ENCODE data around the gene MYO1D.

MYO1D gene

DNA sequence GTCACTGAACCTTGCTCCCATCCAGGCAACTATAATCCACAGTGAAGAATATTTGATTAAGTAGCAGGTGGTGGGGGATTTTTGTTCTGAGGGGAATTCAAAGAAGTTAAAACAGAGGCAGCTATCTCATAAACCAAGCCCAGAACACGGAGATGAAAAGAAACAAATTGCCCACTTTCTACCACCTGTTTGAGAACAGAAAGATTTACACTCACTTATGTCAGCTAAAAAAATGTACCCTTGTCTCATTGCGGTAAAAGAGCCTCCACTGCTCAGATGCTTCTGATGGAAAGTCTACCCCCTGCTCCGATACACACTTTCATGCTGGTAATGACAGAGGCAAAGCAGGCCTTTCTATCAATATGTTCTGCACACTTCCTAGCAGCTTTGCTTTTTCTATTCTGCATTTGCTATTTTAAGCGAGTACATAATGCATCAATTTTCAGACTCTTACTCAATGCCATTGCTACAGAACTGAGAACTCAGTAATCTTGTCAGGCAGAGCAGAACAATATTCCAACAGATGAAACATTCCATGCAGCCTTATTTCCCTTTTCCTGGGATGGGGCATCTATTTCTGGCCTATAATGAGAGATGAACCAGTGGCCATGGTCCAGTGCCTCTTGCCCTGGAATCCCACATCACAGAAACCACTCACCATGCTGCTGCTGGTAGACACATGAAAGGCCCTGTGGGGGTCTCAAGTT lies 361.1 kb downstream of the MYO1D start:
- no peak overlapping the region for H3K4me3 ChIP-seq (ENCODE audit: low read length)
- peak; percentile 89 for DNase-seq (ENCODE audit: low read depth, low spot score)

GRCh38 chr17:32514606-32515005 lies 362.3 kb downstream of the MYO1D start:
- no peak for DNase-seq (ENCODE audit: low read depth, low spot score)
- no peak overlapping the region for H3K4me3 ChIP-seq (ENCODE audit: low read length)

GRCh38 chr17:32513579-32513978 lies 363.3 kb downstream of the MYO1D start:
- H3K4me3 ChIP-seq (ENCODE audit: low read length): no peak overlapping the region
- DNase-seq (ENCODE audit: low read depth, low spot score): no peak

GRCh38 chr17:32512328-32512727 lies 364.6 kb downstream of the MYO1D start:
- DNase-seq (ENCODE audit: low read depth, low spot score): no peak
- H3K4me3 ChIP-seq (ENCODE audit: low read length): no peak overlapping the region

DNA sequence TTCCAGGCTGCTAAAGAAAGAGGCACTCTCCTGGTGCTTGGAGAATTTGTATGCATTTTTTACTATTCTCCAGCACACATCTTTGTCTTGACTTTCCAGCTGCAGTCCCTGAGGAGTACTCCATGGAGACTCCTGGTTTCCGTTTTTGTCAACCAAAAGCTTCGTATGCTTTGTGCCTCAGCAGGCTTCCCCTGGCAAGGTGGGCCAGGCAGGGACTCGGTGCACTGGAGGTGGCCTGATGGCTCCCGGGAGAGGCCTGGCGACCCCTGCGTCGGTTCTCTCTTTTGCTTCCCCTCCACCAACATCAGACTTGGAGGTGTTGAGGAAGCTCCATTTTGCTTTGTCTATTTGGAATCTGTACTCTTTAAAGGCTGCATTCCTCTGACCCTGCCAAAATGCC lies 366.5 kb downstream of the MYO1D start:
- no peak overlapping the region for H3K4me3 ChIP-seq (ENCODE audit: low read length)
- no peak for DNase-seq (ENCODE audit: low read depth, low spot score)

DNA sequence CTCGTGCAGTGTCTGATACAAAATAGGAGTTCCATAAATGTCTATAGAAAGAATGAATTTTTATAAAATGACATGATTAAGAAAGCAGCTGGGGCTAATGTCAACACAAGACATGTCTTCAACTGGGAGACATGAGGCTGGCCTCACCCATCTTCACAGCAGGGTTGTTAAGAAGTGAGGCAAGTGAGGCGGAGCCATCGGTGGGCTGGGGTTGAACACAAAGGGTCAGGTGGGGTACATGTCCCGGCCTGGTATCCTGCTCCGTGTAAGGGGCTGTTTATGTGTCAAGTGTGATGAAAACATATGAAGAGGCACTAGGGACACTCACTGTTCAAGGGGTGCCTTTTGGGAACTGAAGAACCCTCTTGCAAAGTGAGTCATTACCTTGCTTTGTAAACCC lies 368.0 kb downstream of the MYO1D start:
- H3K4me3 ChIP-seq (ENCODE audit: low read length): no peak overlapping the region
- DNase-seq (ENCODE audit: low read depth, low spot score): no peak

DNA sequence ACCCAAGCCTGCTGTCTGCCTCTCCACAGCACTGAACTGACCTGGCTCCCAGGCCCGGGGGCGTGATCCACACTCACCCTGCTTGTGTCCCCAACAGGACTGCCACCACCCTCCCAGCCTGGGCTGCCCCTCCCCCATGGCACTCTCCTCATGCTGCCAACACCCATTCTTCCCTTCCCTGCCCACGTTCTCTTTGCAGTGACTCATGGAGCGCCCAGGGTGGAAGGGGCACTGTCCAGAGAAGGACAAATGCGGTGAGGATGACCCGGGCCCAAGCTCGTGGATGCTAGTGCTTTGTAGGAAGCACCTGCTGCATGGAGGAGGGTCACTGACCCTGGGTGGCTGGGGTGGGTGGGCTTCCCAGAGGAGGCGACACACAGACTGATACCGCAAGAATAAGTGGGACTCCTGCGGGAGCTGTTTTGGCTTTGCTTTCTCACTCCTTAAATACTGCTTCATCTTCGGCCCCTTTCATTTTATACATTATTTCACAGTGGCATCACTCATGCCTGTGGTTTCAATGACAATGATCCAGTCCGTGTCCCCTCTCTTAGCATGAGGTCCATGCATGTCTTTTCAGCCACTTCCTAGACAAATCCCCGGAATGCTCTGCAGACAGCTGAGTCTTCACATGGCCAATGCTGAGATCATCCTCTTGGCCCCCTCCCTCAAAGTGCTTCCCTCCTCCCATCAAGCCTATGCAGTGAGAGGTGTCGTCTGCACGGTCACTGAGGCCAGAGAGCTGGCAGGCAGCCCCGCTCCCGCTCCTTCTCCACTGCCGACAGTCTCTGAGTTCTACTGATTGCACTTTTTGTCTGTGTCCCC lies 372.5 kb downstream of the MYO1D start:
- no peak overlapping the region for H3K4me3 ChIP-seq (ENCODE audit: low read length)
- DNase-seq (ENCODE audit: low read depth, low spot score): no peak

- peak; percentile 96 for DNase-seq (ENCODE audit: low read depth, low spot score)
- H3K4me3 ChIP-seq (ENCODE audit: low read length): peak overlapping the region; percentile 36
Observed at GRCh38 chr17:32503251-32504165, 373.4 kb downstream of the MYO1D start.

DNA sequence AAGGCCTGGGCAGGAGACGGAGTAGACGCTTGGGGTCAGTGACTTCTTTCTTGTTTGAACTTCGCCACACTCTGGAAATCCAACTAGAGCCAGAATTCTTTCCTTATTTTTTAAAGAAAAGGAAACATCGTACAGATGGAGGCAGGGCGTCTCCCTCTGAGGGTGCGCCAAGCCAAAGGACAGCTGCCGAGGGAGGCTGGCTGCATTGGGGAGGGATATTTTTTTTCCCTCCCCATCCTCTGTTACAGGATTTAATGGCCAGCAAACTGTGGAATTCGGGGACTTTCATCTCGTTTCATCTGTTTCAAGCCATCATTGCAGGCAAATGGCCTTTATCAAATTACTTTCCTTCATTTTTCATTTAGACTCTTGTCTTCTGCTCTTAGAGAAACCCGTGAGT lies 374.2 kb downstream of the MYO1D start:
- DNase-seq (ENCODE audit: low read depth, low spot score): no peak
- H3K4me3 ChIP-seq (ENCODE audit: low read length): no peak overlapping the region

DNA sequence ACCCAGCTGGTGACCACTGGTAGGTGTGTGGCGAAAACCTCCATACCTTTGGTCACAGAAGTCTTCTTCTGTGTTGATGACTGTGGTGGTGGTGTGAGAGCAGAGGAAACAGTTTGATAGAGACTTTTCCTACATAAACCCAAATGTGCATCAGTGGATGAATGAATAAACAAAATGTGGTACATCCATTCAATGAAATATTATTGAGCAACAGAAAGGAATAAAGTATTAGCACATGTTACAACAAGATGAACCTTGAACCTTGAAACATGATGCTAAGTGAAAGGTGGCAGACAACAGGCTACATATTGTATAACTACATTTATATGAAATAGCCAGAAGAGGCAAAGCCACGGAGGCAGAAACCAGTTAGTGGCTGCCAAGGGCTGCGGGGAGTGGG lies 374.9 kb downstream of the MYO1D start:
- DNase-seq (ENCODE audit: low read depth, low spot score): no peak
- no peak overlapping the region for H3K4me3 ChIP-seq (ENCODE audit: low read length)

DNA sequence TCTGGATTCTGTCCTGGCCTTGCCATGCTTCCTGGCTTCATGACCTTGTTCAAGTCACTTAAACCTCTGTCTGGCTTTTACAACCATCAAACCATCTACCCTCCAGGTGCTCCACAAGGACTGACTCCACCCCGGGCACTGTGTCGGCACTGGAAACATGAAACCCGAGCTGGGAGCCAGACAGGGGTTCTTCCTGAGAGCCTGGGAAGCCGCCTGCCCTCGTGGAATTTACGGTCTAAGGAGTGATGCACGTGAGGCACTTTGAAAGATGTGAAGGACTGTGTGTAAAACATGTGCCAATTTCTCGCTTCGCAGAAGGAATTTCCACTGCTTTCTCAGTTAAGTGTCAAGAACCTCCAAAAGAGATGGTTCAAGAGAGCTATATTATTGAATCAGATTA lies 378.5 kb downstream of the MYO1D start:
- DNase-seq (ENCODE audit: low read depth, low spot score): no peak
- H3K4me3 ChIP-seq (ENCODE audit: low read length): no peak overlapping the region

- H3K4me3 ChIP-seq (ENCODE audit: low read length): no peak overlapping the region
- no peak for DNase-seq (ENCODE audit: low read depth, low spot score)
Observed at GRCh38 chr17:32497431-32498205, 379.3 kb downstream of the MYO1D start.

GRCh38 chr17:32496395-32497073 lies 380.4 kb downstream of the MYO1D start:
- DNase-seq (ENCODE audit: low read depth, low spot score): no peak
- no peak overlapping the region for H3K4me3 ChIP-seq (ENCODE audit: low read length)

- DNase-seq (ENCODE audit: low read depth, low spot score): no peak
- H3K4me3 ChIP-seq (ENCODE audit: low read length): no peak overlapping the region
Observed at GRCh38 chr17:32495359-32496231, 381.3 kb downstream of the MYO1D start.

DNA sequence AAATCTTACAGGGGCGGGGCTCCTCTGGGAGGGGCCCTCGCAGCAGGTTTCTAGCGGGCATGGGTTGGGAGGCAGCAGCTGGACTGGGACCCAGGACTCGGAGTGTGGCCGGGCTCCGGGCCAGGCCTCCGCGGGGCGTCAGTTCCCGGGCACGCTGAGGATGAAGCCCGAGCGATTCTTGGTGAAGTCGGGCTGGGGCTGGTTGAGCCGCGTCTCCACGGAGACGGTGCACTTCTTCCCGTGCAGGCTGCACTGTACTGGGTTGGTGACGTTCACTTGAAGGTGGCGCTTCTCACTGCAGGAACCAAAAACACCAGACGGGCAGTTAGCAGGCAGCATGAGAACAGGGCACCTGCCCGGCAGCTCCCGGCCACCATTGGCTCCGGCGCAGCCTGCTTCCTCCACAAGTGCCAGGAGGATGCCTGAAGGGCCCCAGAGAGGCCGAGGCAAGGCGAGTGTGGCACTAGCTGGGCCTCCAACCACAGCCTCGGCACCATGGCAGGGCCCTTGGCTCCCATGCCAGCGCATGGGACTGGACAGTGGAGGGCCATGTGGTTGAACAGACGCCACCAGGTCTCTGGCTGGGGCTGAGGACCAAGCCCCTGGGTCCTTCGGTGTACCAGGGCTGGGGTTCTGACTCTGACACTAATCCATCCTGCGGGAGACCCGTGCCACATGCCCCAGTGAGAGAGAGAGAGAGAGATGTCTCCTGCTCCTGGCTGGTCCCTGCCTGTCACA lies 382.1 kb downstream of the MYO1D start:
- H3K4me3 ChIP-seq (ENCODE audit: low read length): no peak overlapping the region
- DNase-seq (ENCODE audit: low read depth, low spot score): no peak

DNA sequence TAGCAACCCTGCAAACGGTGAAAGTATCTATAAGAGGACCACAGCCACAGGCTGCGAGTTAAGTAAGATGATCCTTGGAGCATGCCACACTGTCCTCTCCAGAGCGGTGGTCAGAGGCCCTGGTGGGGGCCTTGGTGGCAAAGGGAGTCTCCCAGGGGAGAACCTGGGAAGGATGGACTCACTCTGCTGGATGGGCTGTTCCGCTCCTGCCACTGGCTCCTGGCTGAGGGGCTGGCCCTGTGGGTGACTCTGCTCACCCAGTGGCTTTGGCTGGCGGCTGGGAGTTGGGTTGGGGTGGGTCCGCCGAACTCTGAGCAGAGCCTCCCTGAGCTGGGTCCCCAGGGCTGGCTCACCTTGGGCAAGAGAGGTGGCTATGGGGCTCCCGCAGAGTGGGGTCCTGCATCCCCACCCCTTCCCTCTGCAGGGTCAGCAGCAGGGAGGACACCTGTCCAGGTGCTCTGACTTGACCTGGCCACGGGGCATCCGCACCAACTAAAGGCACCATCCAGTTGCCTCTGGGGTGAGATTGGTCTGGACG lies 382.9 kb downstream of the MYO1D start:
- no peak for DNase-seq (ENCODE audit: low read depth, low spot score)
- H3K4me3 ChIP-seq (ENCODE audit: low read length): no peak overlapping the region

DNA sequence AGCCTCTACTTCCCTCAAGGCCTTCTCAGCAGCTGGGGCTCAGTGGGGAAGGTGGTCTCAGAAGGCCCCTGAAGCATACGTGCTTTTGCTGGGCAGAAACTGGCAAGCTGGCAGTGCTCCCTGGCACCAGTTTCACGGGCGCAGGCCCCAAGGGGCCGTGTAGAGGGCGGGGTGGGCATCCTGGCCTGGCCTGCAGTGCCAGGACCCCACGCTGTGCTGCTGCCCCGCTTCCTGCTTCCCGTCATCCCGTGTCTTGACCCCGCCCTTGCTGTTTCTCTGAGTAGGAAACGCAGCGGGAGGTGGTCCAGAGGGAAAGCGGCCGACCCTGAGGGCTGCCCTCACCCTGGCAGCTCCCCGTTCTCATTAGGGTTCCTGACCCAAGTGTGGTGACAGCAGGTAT lies 383.4 kb downstream of the MYO1D start:
- no peak overlapping the region for H3K4me3 ChIP-seq (ENCODE audit: low read length)
- DNase-seq (ENCODE audit: low read depth, low spot score): no peak
